Measurements from ENCODE around the gene TUBB1. TPM values are rescaled to one million over a fixed set of nuclear protein-coding genes. Genes with fewer than 3 reads are reported as not detected.

Gene TUBB1
- total and polyA plus RNA-seq, 2 of the 4 experiments (the other 2 are of a cell fraction), result not detected

DNA sequence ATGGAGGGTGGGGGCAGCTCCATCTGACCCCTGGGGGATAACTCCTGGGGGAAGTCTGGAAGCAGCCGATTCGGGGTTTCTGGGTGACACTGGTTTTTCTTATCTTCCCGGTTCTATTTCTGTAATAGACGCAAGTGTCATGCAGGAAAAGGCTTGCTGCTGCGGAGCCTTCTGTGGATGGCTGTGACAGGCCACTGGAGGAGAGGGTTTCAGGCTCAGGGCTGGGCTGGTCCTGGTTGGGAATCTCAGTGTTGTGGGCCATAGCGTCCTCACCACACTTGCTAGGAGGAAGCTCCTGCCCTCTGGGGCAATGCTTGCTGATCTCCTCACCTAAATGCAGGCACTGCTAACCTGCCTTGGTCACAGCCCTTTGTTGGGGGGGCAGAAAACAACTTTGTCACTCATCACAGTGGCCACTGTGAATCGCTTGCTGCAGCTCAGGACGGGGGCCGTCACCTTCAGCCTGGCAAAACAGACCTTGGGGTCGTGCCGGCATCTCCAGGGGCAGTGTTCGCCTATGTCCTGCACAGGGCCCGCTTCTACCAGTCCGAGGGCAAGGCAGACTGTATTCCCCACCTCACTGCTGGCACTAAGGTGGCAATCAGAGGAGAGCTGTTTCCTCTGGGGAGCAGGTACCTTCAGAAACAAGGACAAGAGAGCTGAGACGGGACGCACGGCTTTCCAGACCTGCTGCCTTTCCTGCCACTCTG is 4.4 kb upstream of the TUBB1 start:
- no peak overlapping the region for H3K56ac ChIP-seq (ENCODE audit: extremely low read depth, insufficient read depth, low read length)
- H2BK5ac ChIP-seq (ENCODE audit: low read depth, low read length, poor library complexity, severe bottlenecking), result no peak overlapping the region
- peak overlapping the region; percentile 25; the same call in 1 of the 2 replicates for H4K91ac ChIP-seq (ENCODE audit: insufficient read depth, low read depth, low read length)
- ChIA-PET CTCF (no interaction called here), POLR2A (ENCODE audit: unreplicated experiment) (no interaction called here)
- no peaks in the 10 kb centered on the region for H3K9me3 ChIP-seq (ENCODE audit: control insufficient read depth, insufficient read depth, low read length)
- peak overlapping the region; percentile 33 for H2AFZ ChIP-seq (replicated peaks; ENCODE audit: low read length, poor library complexity)
- peaks cover 0 to 4% of the 10 kb centered on the region in 2 experiments; a peak in 1 of 4 replicates for H3K79me1 ChIP-seq (ENCODE audit: low read depth in 1 of 2, low read length in 2 of 2)
- H3K27me3 ChIP-seq (ENCODE audit: control insufficient read depth, insufficient read depth, low read length), result no peaks in the 10 kb centered on the region
- H3K4me1 ChIP-seq (ENCODE audit: control insufficient read depth, insufficient read depth, low read length), result peaks cover 19% of the 10 kb centered on the region
- peak overlapping the region; percentile 65 for H3K23ac ChIP-seq (ENCODE audit: low read depth, low read length)
- no peak overlapping the region for H3K18ac ChIP-seq (ENCODE audit: low read depth, low read length)
- peak overlapping the region; percentile 36 for H3K14ac ChIP-seq (replicated peaks; ENCODE audit: low read depth, low read length)
- in situ Hi-C loops (cut with MboI; ENCODE audit: low sequenced_read_pairs), result no loop called here
- H2AK9ac ChIP-seq (replicated peaks; ENCODE audit: low read depth, low read length, poor library complexity), result peak overlapping the region; percentile 59
- intact Hi-C loops (cut with micrococcal nuclease), result no loop called here
- BruUV-seq (replicated peaks), result no TSS peak
- H3K9me1 ChIP-seq (ENCODE audit: insufficient read depth, low read length), result peaks cover 19% of the 10 kb centered on the region
- H4K8ac ChIP-seq (ENCODE audit: low read depth in 2 of 2, low read length in 2 of 2), result peak overlapping the region in 1 of 2 experiments; percentile 75; a peak in 1 of 4 replicates
- H3K36me3 ChIP-seq (ENCODE audit: control insufficient read depth, insufficient read depth, low read length), result no peaks in the 10 kb centered on the region
- DNase-seq (no peak), ATAC-seq (ENCODE audit: low read depth) (no peak; the same call in 1 of the 2 replicates)
- no peak overlapping the region for H3K27ac ChIP-seq (ENCODE audit: insufficient read depth, low read length)
- H4K5ac ChIP-seq (ENCODE audit: low read depth, low read length), result no peak overlapping the region
- no peak overlapping the region for H3K4me3 ChIP-seq (ENCODE audit: insufficient read depth, low read depth, low read length)
- H4K20me1 ChIP-seq (ENCODE audit: insufficient read depth, low read length), result no peaks in the 10 kb centered on the region
- H3K9ac ChIP-seq (ENCODE audit: low read depth, low read length), result no peak overlapping the region
- H2BK120ac ChIP-seq (ENCODE audit: low read depth, low read length), result peak overlapping the region; percentile 38
- H2BK20ac ChIP-seq (ENCODE audit: low read depth, low read length), result peak overlapping the region; percentile 37; the same call in 1 of the 2 replicates
- dilution Hi-C loops (cut with HindIII; ENCODE audit: low sequenced_read_pairs, unreplicated experiment), result no loop called here
- WGBS, 2 experiments (ENCODE audit: extremely low coverage in 2 of 2, insufficient read length in 1 of 2), result 92% methylated on average over 9 of the region's 17 CpGs; no CpG with 5 or more reads in 1 of the 2 experiments
- peak overlapping the region; percentile 76; the same call in 1 of the 3 replicates for H2BK15ac ChIP-seq (ENCODE audit: low read depth, low read length)
- H3K4ac ChIP-seq (ENCODE audit: low read depth, low read length), result peak overlapping the region; percentile 55; the same call in 1 of the 2 replicates
- peak overlapping the region; percentile 70; the same call in 1 of the 2 replicates for H2AK5ac ChIP-seq (ENCODE audit: low read depth, low read length)
- no peak overlapping the region for H3K4me2 ChIP-seq (ENCODE audit: low read depth, low read length)
- TF ChIP-seq POLR2A (IDR thresholded peaks at IDR 0.05; ENCODE audit: low read depth, low read length) (no peak), RCOR1 (IDR thresholded peaks at IDR 0.05; ENCODE audit: insufficient replicate concordance, low read length) (no peak), MAZ (IDR thresholded peaks at IDR 0.05; ENCODE audit: borderline replicate concordance, low read depth, low read length) (no peak), MAFK (IDR thresholded peaks at IDR 0.05; ENCODE audit: low read depth, low read length) (no peak), MXI1 (IDR thresholded peaks at IDR 0.05; ENCODE audit: borderline replicate concordance, low read depth, low read length) (no peak), CHD1 (IDR thresholded peaks at IDR 0.05; ENCODE audit: low read depth, low read length) (no peak), RFX5 (IDR thresholded peaks at IDR 0.05; ENCODE audit: low read depth, low read length) (no peak), NFE2L2 (IDR thresholded peaks at IDR 0.05; ENCODE audit: low read depth, low read length) (no peak), CEBPB (IDR thresholded peaks at IDR 0.05; ENCODE audit: low read depth, low read length) (no peak), FOS (IDR thresholded peaks at IDR 0.05; ENCODE audit: low read depth, low read length) (no peak), BHLHE40 (IDR thresholded peaks at IDR 0.05; ENCODE audit: low read depth, low read length) (no peak), SMC3 (IDR thresholded peaks at IDR 0.05; ENCODE audit: low read depth, low read length) (no peak)
- TF ChIP-seq, protein P1, sequence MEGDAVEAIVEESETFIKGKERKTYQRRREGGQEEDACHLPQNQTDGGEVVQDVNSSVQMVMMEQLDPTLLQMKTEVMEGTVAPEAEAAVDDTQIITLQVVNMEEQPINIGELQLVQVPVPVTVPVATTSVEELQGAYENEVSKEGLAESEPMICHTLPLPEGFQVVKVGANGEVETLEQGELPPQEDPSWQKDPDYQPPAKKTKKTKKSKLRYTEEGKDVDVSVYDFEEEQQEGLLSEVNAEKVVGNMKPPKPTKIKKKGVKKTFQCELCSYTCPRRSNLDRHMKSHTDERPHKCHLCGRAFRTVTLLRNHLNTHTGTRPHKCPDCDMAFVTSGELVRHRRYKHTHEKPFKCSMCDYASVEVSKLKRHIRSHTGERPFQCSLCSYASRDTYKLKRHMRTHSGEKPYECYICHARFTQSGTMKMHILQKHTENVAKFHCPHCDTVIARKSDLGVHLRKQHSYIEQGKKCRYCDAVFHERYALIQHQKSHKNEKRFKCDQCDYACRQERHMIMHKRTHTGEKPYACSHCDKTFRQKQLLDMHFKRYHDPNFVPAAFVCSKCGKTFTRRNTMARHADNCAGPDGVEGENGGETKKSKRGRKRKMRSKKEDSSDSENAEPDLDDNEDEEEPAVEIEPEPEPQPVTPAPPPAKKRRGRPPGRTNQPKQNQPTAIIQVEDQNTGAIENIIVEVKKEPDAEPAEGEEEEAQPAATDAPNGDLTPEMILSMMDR (conservative IDR thresholded peaks at IDR 0.05; ENCODE audit: low read depth, low read length), result no peak
- TF ChIP-seq, protein P2, sequence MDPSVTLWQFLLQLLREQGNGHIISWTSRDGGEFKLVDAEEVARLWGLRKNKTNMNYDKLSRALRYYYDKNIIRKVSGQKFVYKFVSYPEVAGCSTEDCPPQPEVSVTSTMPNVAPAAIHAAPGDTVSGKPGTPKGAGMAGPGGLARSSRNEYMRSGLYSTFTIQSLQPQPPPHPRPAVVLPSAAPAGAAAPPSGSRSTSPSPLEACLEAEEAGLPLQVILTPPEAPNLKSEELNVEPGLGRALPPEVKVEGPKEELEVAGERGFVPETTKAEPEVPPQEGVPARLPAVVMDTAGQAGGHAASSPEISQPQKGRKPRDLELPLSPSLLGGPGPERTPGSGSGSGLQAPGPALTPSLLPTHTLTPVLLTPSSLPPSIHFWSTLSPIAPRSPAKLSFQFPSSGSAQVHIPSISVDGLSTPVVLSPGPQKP (IDR thresholded peaks at IDR 0.05; ENCODE audit: borderline replicate concordance, low read depth, low read length), result no peak
- TF ChIP-seq, protein P3, sequence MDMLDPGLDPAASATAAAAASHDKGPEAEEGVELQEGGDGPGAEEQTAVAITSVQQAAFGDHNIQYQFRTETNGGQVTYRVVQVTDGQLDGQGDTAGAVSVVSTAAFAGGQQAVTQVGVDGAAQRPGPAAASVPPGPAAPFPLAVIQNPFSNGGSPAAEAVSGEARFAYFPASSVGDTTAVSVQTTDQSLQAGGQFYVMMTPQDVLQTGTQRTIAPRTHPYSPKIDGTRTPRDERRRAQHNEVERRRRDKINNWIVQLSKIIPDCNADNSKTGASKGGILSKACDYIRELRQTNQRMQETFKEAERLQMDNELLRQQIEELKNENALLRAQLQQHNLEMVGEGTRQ (IDR thresholded peaks at IDR 0.05; ENCODE audit: low read depth, low read length), result no peak

All from IMR-90 (cell line).